KOPT-K1 (cell line): ENCODE measurements around the gene DHX9.

ENCODE experiments used
- H3K27ac ChIP-seq: fragments of 200-600 bp; sonication (generic); 2 replicates; pipeline ENCODE4 v1.5.1; 2016; ENCODE audit warnings: antibody characterized with exemption, mild to moderate bottlenecking, low read depth, low read length; ENCODE audit not compliant: poor library complexity, severe bottlenecking
- H3K36me3 ChIP-seq: fragments of 200-600 bp; sonication (generic); 2 replicates; pipeline ENCODE4 v1.5.1; 2017; ENCODE audit warnings: antibody characterized with exemption, mild to moderate bottlenecking, low read length, moderate library complexity; ENCODE audit not compliant: insufficient read depth
- H3K9me3 ChIP-seq: fragments of 200-600 bp; sonication (generic); 2 replicates; pipeline ENCODE4 v1.5.1; 2017; ENCODE audit warnings: antibody characterized with exemption, low read length, mild to moderate bottlenecking; ENCODE audit not compliant: insufficient read depth, poor library complexity, severe bottlenecking

DHX9 gene

GRCh38 chr1:182860658-182861057 lies 21.5 kb downstream of the DHX9 start:
- no peak overlapping the region for H3K27ac ChIP-seq
- peaks cover 100% of the 10 kb centered on the region for H3K36me3 ChIP-seq
- no peaks in the 10 kb centered on the region for H3K9me3 ChIP-seq

- no peak overlapping the region for H3K27ac ChIP-seq
- peaks cover 100% of the 10 kb centered on the region for H3K36me3 ChIP-seq
- no peaks in the 10 kb centered on the region for H3K9me3 ChIP-seq
Measured at GRCh38 chr1:182861994-182862393, 22.8 kb downstream of the DHX9 start.

GRCh38 chr1:182862827-182863226 lies 23.7 kb downstream of the DHX9 start:
- no peaks in the 10 kb centered on the region for H3K9me3 ChIP-seq
- H3K36me3 ChIP-seq, result peaks cover 100% of the 10 kb centered on the region
- H3K27ac ChIP-seq, result no peak overlapping the region

DNA sequence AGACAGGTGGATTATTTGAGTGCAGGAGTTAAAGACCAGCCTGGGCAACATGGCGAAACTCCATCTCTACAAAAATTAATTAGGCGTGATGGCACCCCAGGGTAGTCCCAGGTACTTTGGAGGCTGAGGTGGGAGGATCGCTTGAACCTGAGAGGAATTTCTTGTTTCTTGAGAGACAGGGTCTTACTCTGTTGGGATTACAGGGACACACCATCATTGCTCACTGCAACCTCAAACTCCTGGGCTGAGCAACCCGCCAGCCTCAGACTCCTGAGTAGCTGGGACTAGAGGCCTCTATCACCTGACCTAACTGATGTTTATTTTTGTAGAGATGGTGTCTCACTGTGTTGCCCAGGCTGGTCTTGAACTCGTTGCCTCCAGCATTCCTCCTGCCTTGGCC lies 24.8 kb downstream of the DHX9 start:
- Histone ChIP-seq H3K9me3 (no peaks in the 10 kb centered on the region), H3K36me3 (peaks cover 100% of the 10 kb centered on the region), H3K27ac (no peak overlapping the region)

DNA sequence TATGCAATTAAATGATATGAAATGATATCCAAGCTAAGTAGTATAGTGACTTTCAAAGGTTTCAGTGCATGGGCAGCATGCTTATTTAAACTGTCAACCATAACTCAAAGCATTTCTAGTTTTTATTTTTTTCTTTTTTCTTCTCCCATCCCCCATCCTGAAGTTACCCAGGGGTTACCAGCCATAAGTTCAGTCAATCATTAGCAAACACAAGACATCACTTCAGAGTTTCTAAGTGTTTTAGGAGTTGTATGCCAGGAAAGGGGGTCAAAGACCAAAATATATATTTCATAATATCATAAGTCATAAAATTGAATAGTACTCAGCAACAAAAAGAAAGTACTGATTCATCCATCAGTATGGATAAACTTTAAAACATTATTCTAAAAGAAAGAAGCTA lies 28.7 kb downstream of the DHX9 start:
- Histone ChIP-seq H3K27ac (no peak overlapping the region), H3K36me3 (peaks cover 100% of the 10 kb centered on the region), H3K9me3 (no peaks in the 10 kb centered on the region)

- Histone ChIP-seq H3K27ac (no peak overlapping the region), H3K36me3 (peaks cover 100% of the 10 kb centered on the region), H3K9me3 (no peaks in the 10 kb centered on the region)
Measured at GRCh38 chr1:182869241-182869666, 30.1 kb downstream of the DHX9 start.

- H3K27ac ChIP-seq, result no peak overlapping the region
- peaks cover 100% of the 10 kb centered on the region for H3K36me3 ChIP-seq
- H3K9me3 ChIP-seq, result no peaks in the 10 kb centered on the region
Measured at GRCh38 chr1:182872881-182873280, 33.7 kb downstream of the DHX9 start.

DNA sequence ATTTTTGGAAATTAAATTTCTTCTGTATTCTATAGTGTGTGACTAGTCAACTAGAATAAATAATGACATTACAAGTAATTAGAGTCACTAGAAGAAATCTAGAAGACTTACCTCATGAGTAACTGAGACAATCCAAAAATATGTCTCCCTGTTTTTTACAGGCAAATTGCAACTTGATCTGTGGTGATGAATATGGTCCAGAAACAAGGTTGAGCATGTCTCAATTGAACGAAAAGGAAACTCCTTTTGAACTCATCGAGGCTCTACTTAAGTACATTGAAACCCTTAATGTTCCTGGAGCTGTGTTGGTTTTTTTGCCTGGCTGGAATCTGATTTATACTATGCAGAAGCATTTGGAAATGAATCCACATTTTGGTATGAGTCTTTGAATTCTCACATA lies 36.7 kb downstream of the DHX9 start:
- no peak overlapping the region for H3K27ac ChIP-seq
- H3K36me3 ChIP-seq, result peaks cover 100% of the 10 kb centered on the region

DNA sequence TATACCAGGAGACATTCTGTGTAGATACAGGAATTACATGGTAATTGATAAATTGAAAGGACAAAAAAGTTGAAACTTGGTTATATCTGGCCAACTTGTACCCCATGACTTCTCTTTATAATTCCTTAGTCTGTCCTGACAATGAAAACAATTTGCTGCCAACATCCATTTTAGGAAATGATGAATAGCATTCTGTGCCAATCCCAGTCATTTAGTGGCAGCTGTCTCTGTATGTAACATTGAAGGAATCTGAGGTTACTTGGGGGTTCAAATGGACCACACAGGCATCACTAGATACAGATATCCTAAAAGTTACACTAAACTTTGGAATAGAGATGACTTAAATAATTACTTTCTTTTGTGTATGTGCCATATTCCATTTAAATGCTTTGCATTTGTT lies 38.2 kb downstream of the DHX9 start:
- peaks cover 100% of the 10 kb centered on the region for H3K36me3 ChIP-seq
- H3K9me3 ChIP-seq, result no peaks in the 10 kb centered on the region
- H3K27ac ChIP-seq, result no peak overlapping the region

More for the DNA sequence above, 36.7 kb downstream of the DHX9 start:
- H3K9me3 ChIP-seq, result no peaks in the 10 kb centered on the region

DNA sequence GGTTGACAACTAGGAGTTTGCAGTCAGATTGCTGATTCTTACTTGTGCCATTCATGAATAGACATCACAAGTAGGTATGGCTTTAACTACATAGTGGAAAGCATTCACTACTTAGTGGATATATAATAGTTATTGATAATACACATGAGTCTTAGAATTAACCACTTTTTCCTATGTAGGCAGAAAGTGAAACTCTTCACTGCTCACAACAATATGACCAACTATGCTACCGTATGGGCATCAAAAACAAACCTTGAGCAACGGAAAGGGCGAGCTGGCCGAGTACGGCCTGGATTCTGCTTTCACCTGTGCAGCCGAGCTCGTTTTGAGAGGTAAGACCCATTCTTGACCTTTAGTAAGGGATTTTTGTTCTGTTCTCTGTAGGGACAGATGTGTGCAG lies 38.7 kb downstream of the DHX9 start:
- no peak overlapping the region for H3K27ac ChIP-seq
- peaks cover 100% of the 10 kb centered on the region for H3K36me3 ChIP-seq

GRCh38 chr1:182884872-182885271 lies 45.7 kb downstream of the DHX9 start:
- H3K27ac ChIP-seq, result no peak overlapping the region
- peaks cover 100% of the 10 kb centered on the region for H3K36me3 ChIP-seq

More for the DNA sequence above, 38.7 kb downstream of the DHX9 start:
- H3K9me3 ChIP-seq, result no peaks in the 10 kb centered on the region

DNA sequence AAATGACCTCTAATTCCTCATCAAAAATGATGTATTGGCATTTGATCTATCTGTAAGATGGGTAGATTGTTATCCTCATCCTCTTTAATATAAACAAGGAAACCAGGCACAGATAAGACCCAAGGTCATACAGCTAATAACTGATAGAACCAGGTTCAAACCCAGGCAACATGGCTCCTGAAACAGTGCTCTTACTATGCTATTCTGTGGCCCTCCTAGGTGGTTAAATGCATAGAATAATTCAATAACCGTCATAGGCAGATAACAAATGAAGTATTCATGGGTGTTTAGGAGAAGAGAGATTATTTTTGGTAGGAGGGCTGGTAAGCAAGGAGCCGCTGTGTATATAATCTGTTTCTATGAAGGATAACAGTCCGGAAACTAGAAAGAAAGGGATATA lies 46.4 kb downstream of the DHX9 start:
- Histone ChIP-seq H3K27ac (no peak overlapping the region), H3K36me3 (peaks cover 99% of the 10 kb centered on the region)

More at GRCh38 chr1:182884872-182885271, 45.7 kb downstream of the DHX9 start:
- no peaks in the 10 kb centered on the region for H3K9me3 ChIP-seq

GRCh38 chr1:182886985-182887384 lies 47.8 kb downstream of the DHX9 start:
- no peak overlapping the region for H3K27ac ChIP-seq
- peaks cover 93% of the 10 kb centered on the region for H3K36me3 ChIP-seq
- no peaks in the 10 kb centered on the region for H3K9me3 ChIP-seq

More for the DNA sequence above, 46.4 kb downstream of the DHX9 start:
- no peaks in the 10 kb centered on the region for H3K9me3 ChIP-seq

DNA sequence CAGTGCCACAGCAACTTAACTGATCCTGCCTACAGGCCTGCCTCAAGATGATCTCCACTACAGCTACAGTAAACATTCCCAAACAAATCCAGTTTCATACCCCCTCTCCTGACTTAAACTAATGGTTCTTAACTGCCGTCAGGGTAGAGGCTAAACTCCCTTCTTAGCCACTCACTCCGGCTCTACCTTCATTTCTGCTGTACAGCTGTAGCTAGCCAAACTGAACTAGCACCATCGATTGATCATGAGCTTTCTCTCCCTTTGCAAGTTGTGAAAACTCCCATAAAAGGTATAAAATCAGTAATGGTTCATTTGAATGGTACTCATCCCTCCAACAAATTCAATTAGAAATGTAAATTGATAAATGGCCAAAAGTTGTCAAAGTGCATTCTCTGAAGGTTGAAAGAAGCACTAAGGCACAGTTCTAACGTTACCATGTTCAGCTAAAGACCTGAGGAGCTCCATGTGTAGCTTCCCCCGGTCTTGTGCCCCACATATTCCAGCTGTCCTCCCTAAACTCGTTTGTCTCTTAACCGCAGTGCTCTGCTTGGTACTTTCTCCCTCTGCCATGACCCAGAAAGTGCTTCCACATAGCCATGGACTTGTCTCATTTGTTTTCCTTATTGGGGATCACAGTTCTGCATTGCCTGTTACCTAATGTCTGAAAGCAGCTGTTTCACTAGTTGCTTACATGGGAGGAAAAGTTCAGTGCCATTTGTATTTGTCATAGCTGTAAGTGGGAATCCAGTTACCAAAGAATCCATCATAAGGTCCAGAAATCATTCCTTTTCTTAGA lies 49.8 kb downstream of the DHX9 start:
- peaks cover 74% of the 10 kb centered on the region for H3K36me3 ChIP-seq

GRCh38 chr1:182889997-182890396 lies 50.9 kb downstream of the DHX9 start:
- peak overlapping the region; percentile 57 for H3K27ac ChIP-seq
- H3K36me3 ChIP-seq, result peaks cover 63% of the 10 kb centered on the region
- H3K9me3 ChIP-seq, result no peaks in the 10 kb centered on the region

More for the DNA sequence above, 49.8 kb downstream of the DHX9 start:
- Histone ChIP-seq H3K9me3 (no peaks in the 10 kb centered on the region), H3K27ac (peak overlapping the region; percentile 57)
